22Rv1 (cell line): ENCODE measurements around the gene KREMEN1.
A peak's percentile ranks its signal among the peaks of the same experiment; 100 is the strongest.

Experiments
- H3K27ac ChIP-seq: fragments of 450-650 bp; 2 replicates; pipeline ENCODE4 v1.5.1; 2017
- ZFX ChIP-seq: fragments of 450-650 bp; IDR thresholded peaks from 2 replicates; pipeline ENCODE4 v1.6.1; 2017; ENCODE audit warnings: antibody characterized with exemption, borderline replicate concordance
- TF ChIP-seq, protein P1 (sequence below): fragments of 450-650 bp; IDR thresholded peaks from 2 replicates; pipeline ENCODE4 v1.5.1; 2017; ENCODE audit warnings: mild to moderate bottlenecking

KREMEN1 gene

DNA sequence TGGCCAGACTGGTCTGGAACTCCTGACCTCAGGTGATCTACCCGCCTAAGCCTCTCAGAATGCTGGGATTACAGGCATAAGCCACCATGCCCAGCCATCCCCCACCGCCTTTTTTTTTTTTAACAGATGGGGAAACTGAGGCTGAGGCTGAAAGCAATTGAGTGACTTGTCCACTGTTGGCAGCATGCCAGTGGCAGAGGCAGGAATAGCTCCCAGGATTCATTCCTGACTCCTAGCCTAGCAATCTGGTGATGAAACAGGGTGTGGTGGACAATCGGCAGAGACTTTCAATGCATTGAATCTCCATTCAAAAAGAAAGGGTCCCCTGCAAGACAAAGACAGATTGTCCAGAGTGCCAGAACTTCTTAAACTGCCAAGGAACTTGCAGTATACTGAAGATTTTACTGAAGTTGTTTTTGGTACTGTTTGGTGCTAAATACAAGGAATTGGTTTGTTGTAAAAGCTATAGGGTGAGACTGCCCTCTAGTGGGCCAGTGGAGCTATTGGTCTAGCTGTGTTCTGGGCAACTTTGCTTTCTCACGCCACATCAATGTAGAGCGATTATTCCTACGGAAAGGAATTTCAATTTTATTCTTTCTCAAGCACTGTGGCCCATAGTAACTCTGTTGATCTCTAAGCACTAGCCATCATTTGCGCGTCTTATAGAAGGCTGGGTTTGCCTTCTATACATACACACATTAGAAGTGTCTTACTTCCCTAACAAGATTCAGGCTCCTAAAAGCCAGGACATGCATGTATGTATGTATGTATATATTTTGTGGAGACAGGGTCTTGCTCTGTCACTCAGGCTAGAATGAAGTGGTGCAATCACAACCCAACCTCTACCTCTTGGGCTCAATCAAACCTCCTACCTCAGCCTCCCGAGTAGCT, 32.2 kb upstream of the KREMEN1 start:
- TF ChIP-seq, protein P1, sequence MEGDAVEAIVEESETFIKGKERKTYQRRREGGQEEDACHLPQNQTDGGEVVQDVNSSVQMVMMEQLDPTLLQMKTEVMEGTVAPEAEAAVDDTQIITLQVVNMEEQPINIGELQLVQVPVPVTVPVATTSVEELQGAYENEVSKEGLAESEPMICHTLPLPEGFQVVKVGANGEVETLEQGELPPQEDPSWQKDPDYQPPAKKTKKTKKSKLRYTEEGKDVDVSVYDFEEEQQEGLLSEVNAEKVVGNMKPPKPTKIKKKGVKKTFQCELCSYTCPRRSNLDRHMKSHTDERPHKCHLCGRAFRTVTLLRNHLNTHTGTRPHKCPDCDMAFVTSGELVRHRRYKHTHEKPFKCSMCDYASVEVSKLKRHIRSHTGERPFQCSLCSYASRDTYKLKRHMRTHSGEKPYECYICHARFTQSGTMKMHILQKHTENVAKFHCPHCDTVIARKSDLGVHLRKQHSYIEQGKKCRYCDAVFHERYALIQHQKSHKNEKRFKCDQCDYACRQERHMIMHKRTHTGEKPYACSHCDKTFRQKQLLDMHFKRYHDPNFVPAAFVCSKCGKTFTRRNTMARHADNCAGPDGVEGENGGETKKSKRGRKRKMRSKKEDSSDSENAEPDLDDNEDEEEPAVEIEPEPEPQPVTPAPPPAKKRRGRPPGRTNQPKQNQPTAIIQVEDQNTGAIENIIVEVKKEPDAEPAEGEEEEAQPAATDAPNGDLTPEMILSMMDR: peak; percentile 94
- TF ChIP-seq ZFX: no peak
- H3K27ac ChIP-seq: no peak overlapping the region

DNA sequence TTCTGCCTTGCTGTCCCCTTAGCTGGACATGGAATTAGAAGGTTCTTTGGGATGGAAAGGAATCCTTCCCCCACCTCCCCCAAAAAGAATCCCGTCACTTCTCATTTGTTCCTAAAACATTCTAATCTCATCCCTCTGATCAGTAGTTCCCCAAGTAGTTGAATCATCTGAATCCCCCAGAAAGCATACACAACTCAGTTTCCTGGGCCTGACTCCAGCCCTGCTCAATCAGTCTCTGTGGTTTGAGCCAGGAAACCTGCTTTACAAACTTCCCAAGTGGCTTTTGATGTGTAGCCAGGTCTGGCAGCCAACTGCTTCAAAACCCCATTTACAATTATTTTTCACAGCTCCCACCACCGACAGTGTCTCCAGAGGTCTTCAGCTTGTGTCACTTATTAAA, 31.4 kb upstream of the KREMEN1 start:
- no peak overlapping the region for H3K27ac ChIP-seq
- TF ChIP-seq, protein P1: no peak
- no peak for TF ChIP-seq ZFX

DNA sequence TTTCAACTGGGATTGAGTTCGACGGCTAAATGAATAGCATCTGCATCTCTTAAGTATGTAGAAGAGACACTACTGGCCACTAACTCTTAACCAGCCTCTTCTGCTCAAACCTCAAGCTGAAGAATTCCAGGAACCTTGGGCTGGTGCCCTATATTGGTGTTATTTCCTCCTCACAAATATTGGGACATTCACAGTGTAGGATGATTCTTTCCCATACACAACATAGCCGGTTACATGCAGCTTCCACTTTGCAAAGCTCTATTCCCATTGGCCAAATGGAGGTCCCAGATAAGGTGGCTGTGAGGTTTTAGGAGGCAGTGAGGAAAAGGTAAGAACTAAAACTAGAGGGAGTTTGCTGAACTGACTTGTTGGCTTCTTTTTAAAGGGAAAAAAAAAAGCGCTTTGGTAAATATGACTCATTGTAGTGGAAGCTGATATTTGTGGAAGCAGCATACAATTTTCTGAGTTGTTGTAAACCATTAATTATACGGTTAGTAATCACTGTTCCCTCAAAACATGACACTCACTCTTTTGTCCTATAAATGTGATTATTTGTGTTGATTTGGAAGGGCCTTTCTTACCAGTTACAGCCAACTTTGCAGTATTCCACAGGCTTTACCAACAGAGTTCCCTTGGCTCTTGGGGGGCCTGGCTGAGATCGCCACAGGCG, 28.8 kb upstream of the KREMEN1 start:
- TF ChIP-seq, protein P1: no peak
- no peak for TF ChIP-seq ZFX
- H3K27ac ChIP-seq: no peak overlapping the region

DNA sequence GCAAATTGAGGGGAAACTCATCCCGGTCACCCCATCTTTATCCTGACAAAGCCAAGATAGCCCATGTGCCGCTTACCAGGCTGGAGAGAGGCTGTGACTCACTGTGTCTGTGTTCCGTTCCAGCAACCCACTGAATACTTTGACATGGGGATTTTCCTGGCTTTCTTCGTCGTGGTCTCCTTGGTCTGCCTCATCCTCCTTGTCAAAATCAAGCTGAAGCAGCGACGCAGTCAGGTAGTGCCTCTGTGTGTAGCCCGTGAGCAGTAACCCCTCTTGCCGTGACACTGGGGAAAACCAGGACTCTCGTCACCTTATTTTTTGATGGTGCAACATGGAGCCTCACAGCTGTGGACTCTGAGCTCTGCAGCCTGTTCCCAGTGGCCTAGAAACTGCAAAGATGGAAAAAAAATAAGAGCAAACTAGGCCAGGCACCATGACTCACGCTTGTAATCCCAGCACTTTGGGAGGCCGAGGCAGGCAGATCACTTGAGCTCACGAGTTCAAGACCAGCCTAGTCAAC, 28.1 kb upstream of the KREMEN1 start:
- TF ChIP-seq, protein P1: no peak
- no peak for TF ChIP-seq ZFX
- no peak overlapping the region for H3K27ac ChIP-seq

DNA sequence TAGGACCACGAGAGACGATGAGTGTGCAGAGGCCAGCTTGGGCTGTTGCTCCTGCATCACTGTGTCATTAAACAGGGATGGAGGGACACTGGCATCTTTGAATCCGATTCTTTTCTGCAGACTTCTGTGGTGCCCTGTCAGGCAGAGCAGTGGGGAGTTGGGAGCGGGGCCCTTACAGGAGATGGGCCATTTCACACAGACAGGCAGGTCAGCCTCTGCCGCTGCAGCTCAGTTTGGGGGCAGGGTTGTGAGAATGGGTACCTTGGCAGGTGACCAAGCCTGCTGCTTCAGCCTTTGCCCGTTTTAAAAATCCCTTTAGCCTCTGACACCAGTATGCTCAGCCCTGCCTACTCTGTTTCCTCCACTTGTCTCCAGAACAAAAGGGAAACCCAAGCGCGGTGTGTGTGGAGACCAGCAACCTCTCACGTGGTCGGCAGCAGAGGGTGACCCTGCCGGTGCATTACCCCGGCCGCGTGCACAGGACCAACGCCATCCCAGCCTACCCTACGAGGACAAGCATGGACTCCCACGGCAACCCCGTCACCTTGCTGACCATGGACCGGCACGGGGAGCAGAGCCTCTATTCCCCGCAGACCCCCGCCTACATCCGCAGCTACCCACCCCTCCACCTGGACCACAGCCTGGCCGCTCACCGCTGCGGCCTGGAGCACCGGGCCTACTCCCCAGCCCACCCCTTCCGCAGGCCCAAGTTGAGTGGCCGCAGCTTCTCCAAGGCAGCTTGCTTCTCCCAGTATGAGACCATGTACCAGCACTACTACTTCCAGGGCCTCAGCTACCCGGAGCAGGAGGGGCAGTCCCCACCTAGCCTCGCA, 23.8 kb upstream of the KREMEN1 start:
- H3K27ac ChIP-seq: no peak overlapping the region
- TF ChIP-seq ZFX: no peak
- TF ChIP-seq, protein P1: no peak

DNA sequence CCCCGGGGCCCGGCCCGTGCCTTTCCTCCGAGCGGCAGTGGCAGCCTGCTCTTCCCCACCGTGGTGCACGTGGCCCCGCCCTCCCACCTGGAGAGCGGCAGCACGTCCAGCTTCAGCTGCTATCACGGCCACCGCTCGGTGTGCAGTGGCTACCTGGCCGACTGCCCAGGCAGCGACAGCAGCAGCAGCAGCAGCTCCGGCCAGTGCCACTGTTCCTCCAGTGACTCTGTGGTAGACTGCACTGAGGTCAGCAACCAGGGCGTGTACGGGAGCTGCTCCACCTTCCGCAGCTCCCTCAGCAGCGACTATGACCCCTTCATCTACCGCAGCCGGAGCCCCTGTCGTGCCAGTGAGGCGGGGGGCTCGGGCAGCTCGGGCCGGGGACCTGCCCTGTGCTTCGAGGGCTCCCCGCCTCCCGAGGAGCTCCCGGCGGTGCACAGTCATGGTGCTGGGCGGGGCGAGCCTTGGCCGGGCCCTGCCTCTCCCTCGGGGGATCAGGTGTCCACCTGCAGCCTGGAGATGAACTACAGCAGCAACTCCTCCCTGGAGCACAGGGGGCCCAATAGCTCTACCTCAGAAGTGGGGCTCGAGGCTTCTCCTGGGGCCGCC, 23.1 kb upstream of the KREMEN1 start:
- TF ChIP-seq, protein P1: no peak
- no peak for TF ChIP-seq ZFX
- H3K27ac ChIP-seq: no peak overlapping the region
